Measurements from ENCODE around the gene PADI3. TPM values are rescaled to one million over a fixed set of nuclear protein-coding genes. Genes with fewer than 3 reads are reported as not detected.
"Not testable (repeated sequence)": the region's sequence is repeated elsewhere in the genome, so short reads cannot be mapped to it uniquely, and the experiment has no call there.

The PADI3 gene
- total RNA-seq, 3 donors from 2014 or later, result not detected

GRCh38 chr1:17227358-17227915 is 21.5 kb upstream of the PADI3 start:
- ATAC-seq (no peak), DNase-seq (no peak)
- no peaks in the 10 kb centered on the region for H3K4me1 Mint-ChIP-seq (ENCODE audit: low read depth)
- no peak overlapping the region for H3K4me3 Mint-ChIP-seq
- no peaks in the 10 kb centered on the region for H3K9me3 Mint-ChIP-seq
- no peaks in the 10 kb centered on the region for H3K27me3 Mint-ChIP-seq (ENCODE audit: low read depth)
- no peaks in the 10 kb centered on the region for H3K36me3 Mint-ChIP-seq (ENCODE audit: insufficient read depth)

DNA sequence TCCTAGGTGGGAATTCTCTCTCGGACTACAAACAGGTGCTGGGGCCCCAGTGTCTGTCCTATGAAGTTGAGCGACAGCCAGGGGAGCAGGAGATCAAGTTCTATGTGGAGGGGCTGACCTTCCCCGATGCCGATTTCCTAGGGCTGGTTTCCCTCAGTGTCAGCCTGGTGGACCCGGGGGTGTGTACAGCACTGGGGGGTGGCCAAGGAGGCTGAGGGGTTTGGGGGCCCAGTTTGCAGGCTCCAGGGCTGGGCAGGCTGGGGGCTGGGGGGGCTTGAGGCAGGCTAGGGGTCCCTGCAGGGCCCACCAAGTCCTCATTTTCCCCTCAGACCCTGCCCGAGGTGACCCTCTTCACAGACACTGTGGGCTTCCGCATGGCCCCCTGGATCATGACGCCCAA is 20.3 kb upstream of the PADI3 start:
- no peak for DNase-seq
- Mint-ChIP-seq H3K9me3 (no peaks in the 10 kb centered on the region), H3K4me3 (no peak overlapping the region), H3K4me1 (ENCODE audit: low read depth) (no peaks in the 10 kb centered on the region), H3K27me3 (ENCODE audit: low read depth) (no peaks in the 10 kb centered on the region), H3K36me3 (ENCODE audit: insufficient read depth) (no peaks in the 10 kb centered on the region)
- no peak for ATAC-seq

DNA sequence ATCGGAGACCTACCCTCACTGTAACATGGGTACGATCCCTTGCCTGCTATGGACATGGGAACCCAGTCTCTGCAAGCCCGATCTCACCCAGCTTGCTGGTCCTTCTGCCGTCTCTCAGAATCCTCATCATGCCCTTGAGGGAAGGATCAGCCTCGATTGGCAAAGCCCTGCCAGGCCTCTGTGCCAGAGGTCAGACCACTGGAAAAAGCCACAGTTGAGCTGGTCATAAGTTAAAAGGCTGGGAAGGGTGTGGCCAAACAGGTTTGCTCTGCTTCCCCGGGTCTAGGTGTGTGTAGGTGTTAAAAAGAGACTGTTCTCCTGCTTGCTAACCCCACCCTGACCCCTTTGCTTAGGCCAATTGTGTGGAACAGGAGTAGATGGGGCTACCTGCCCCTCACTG is 19.5 kb upstream of the PADI3 start:
- H3K36me3 Mint-ChIP-seq (ENCODE audit: insufficient read depth), result no peaks in the 10 kb centered on the region
- no peaks in the 10 kb centered on the region for H3K9me3 Mint-ChIP-seq
- DNase-seq, result no peak
- no peak for ATAC-seq
- H3K4me1 Mint-ChIP-seq (ENCODE audit: low read depth), result no peaks in the 10 kb centered on the region
- no peaks in the 10 kb centered on the region for H3K27me3 Mint-ChIP-seq (ENCODE audit: low read depth)
- H3K4me3 Mint-ChIP-seq, result no peak overlapping the region

- H3K36me3 Mint-ChIP-seq (ENCODE audit: insufficient read depth), result no peaks in the 10 kb centered on the region
- DNase-seq, result no peak
- H3K4me1 Mint-ChIP-seq (ENCODE audit: low read depth), result no peaks in the 10 kb centered on the region
- H3K27me3 Mint-ChIP-seq (ENCODE audit: low read depth), result no peaks in the 10 kb centered on the region
- H3K9me3 Mint-ChIP-seq, result no peaks in the 10 kb centered on the region
- no peak overlapping the region for H3K4me3 Mint-ChIP-seq
- ATAC-seq, result no peak
Observed at GRCh38 chr1:17230106-17230505, 18.8 kb upstream of the PADI3 start.

DNA sequence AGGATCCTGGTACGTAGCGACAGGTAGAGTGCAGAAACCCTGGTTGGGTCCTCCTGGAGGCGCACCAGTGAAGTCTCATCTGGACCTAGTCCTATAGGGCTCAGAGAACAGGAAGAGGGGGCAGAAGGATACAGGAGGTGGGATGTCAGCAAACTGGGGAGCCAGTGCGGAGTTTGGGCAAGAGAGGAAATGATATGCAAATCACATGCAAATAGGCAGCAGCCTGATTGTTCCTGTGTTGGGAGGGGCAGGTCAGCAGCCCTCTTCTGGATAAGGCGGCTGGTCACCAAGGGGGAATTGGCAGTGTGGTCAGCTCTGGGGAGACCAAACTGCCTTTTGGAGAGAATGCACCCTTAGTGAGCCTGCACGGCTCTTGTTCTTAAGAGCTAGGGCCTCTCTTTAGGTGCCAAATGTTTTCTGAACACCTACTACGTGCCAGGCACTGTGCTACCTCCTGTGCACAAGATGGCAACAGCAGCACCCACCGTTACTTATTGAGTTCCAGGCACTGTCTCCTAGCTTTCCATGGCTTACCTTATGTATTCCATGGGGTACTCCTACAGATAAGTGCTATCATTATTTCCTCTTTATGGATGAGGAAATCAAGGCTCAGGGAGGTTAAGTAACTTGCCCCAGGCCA is 18.1 kb upstream of the PADI3 start:
- no peaks in the 10 kb centered on the region for H3K36me3 Mint-ChIP-seq (ENCODE audit: insufficient read depth)
- ATAC-seq, result no peak
- no peak for DNase-seq

GRCh38 chr1:17232759-17233661 is 15.9 kb upstream of the PADI3 start:
- Mint-ChIP-seq H3K4me1 (ENCODE audit: low read depth) (no peaks in the 10 kb centered on the region), H3K4me3 (no peak overlapping the region), H3K9me3 (no peaks in the 10 kb centered on the region), H3K27me3 (ENCODE audit: low read depth) (no peaks in the 10 kb centered on the region), H3K36me3 (ENCODE audit: insufficient read depth) (no peaks in the 10 kb centered on the region)
- DNase-seq, result no peak
- no peak for ATAC-seq

More for the DNA sequence above, 18.1 kb upstream of the PADI3 start:
- no peaks in the 10 kb centered on the region for H3K4me1 Mint-ChIP-seq (ENCODE audit: low read depth)
- no peaks in the 10 kb centered on the region for H3K27me3 Mint-ChIP-seq (ENCODE audit: low read depth)
- H3K4me3 Mint-ChIP-seq, result no peak overlapping the region
- H3K9me3 Mint-ChIP-seq, result no peaks in the 10 kb centered on the region

DNA sequence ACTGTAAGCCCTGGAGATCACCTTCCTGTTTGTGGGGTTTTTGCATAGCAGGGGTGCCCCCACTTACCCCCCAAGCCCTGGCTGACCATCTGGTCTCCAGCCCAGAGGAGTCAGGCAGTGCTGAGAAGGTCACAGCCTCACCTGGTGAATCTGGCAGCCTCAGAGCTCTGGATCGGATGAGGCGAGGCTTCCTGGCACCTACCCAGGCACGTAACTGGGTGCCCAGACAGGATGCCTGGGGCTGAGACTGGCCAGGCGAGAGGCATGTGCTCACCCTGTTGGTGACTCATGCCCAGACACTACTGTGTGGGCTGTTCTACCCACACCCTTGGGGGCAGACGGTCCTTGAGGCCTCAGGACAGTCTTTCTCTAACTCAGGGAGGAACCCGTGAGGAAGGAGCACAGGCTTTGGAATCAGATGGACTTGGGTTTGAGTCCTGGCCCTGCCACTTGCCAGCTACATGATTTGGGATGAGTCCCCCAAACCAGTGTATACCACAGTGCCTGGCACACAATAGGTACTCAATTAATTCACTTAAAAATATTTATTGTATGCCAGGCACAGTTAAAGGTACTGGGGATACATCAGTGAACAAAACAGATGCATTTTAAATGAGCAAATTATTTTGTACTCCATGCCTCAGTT is 15.1 kb upstream of the PADI3 start:
- H3K4me1 Mint-ChIP-seq (ENCODE audit: low read depth), result no peaks in the 10 kb centered on the region
- DNase-seq, result no peak
- no peak overlapping the region for H3K4me3 Mint-ChIP-seq
- no peaks in the 10 kb centered on the region for H3K36me3 Mint-ChIP-seq (ENCODE audit: insufficient read depth)
- H3K9me3 Mint-ChIP-seq, result no peaks in the 10 kb centered on the region
- H3K27me3 Mint-ChIP-seq (ENCODE audit: low read depth), result no peaks in the 10 kb centered on the region
- ATAC-seq, result no peak

- no peak for ATAC-seq
- DNase-seq, result no peak
- H3K4me3 Mint-ChIP-seq, result no peak overlapping the region
- no peaks in the 10 kb centered on the region for H3K4me1 Mint-ChIP-seq (ENCODE audit: low read depth)
- no peaks in the 10 kb centered on the region for H3K27me3 Mint-ChIP-seq (ENCODE audit: low read depth)
- no peaks in the 10 kb centered on the region for H3K36me3 Mint-ChIP-seq (ENCODE audit: insufficient read depth)
- no peaks in the 10 kb centered on the region for H3K9me3 Mint-ChIP-seq
Observed at GRCh38 chr1:17234405-17234804, 14.5 kb upstream of the PADI3 start.

GRCh38 chr1:17235135-17235885 is 13.6 kb upstream of the PADI3 start:
- Mint-ChIP-seq H3K4me1 (ENCODE audit: low read depth) (no peaks in the 10 kb centered on the region), H3K4me3 (no peak overlapping the region), H3K27me3 (ENCODE audit: low read depth) (no peaks in the 10 kb centered on the region), H3K9me3 (no peaks in the 10 kb centered on the region), H3K36me3 (ENCODE audit: insufficient read depth) (no peaks in the 10 kb centered on the region)
- DNase-seq, result no peak
- no peak for ATAC-seq

DNA sequence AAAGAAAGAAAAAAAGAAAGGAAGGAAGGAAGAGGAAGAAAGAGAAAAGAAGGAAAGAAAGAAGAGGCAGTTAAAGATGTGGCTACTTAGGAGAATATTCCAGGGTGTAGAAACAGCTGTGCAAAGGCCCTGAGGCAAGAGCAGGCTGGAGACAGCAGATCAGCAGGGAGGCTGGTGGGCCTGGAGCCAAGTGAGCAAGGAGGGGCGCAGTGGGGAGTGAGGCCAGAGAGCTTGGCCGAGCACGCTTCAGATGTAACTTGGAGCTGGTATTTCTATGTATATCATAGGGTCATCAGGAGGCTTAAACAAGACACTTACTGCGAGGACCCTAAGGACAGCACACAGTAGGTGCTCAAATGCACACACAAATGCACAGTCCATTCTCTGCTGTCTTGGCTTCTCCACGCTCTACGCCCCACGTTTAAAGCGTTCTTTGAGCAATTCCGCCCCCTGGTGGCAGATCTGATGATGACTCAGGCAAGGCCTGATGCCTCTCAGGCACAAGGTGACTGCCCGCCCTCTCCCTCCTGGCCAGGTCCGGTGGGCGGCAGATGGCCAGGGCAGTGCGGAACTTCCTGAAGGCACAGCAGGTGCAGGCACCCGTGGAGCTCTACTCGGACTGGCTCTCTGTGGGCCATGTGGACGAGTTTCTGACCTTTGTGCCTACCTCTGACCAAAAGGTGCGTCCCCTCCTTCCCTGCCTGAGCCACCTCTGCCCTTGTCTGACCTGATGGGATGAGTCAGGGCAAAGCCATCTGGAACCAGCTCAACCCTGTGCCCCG is 11.9 kb upstream of the PADI3 start:
- no peaks in the 10 kb centered on the region for H3K4me1 Mint-ChIP-seq (ENCODE audit: low read depth)
- DNase-seq (peak; percentile 89), ATAC-seq (peak; percentile 83 to 86)
- H3K27me3 Mint-ChIP-seq (ENCODE audit: low read depth), result no peaks in the 10 kb centered on the region
- no peaks in the 10 kb centered on the region for H3K36me3 Mint-ChIP-seq (ENCODE audit: insufficient read depth)
- no peak overlapping the region for H3K4me3 Mint-ChIP-seq
- no peaks in the 10 kb centered on the region for H3K9me3 Mint-ChIP-seq

DNA sequence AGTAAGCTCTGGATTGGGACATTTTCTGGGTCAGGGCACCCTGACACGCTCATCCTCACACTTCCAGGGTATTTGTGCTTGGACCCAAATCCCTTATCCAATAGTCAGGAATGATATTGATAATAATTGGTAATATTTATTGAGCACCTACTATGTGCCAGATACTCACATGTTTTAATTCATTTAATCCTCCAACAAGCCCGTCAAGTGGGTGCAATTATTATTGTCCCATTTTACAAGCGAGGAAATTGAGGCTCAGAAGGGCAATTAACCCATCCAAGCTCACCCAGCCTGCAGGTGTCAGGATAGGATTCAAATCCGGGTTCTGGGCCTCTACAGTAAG is 11.4 kb upstream of the PADI3 start:
- H3K27me3 Mint-ChIP-seq (ENCODE audit: low read depth), result no peaks in the 10 kb centered on the region
- no peaks in the 10 kb centered on the region for H3K9me3 Mint-ChIP-seq
- DNase-seq (no peak), ATAC-seq (no peak)
- no peak overlapping the region for H3K4me3 Mint-ChIP-seq
- H3K4me1 Mint-ChIP-seq (ENCODE audit: low read depth), result no peaks in the 10 kb centered on the region
- no peaks in the 10 kb centered on the region for H3K36me3 Mint-ChIP-seq (ENCODE audit: insufficient read depth)

- peak; percentile 41 to 50 for ATAC-seq
- Mint-ChIP-seq H3K4me3 (no peak overlapping the region), H3K27me3 (ENCODE audit: low read depth) (no peaks in the 10 kb centered on the region), H3K36me3 (ENCODE audit: insufficient read depth) (no peaks in the 10 kb centered on the region), H3K9me3 (no peaks in the 10 kb centered on the region), H3K4me1 (ENCODE audit: low read depth) (no peaks in the 10 kb centered on the region)
- no peak for DNase-seq
Observed at GRCh38 chr1:17239420-17239819, 9.5 kb upstream of the PADI3 start.

- H3K4me3 Mint-ChIP-seq; H3K27me3 Mint-ChIP-seq (ENCODE audit: low read depth); H3K9me3 Mint-ChIP-seq; H3K36me3 Mint-ChIP-seq (ENCODE audit: insufficient read depth); H3K4me1 Mint-ChIP-seq (ENCODE audit: low read depth); ATAC-seq; DNase-seq: not testable (repeated sequence)
Observed at GRCh38 chr1:17241011-17241779, 7.7 kb upstream of the PADI3 start.
